ENCODE data around the gene TAL2. TPM values are rescaled to one million over a fixed set of nuclear protein-coding genes. Genes with fewer than 3 reads are reported as not detected.
"Not testable (repeated sequence)": the region's sequence is repeated elsewhere in the genome, so short reads cannot be mapped to it uniquely, and the experiment has no call there.

TAL2 gene
- total RNA-seq, 4 donors from 2014 or later = 3.7 TPM; not detected in 3

DNA sequence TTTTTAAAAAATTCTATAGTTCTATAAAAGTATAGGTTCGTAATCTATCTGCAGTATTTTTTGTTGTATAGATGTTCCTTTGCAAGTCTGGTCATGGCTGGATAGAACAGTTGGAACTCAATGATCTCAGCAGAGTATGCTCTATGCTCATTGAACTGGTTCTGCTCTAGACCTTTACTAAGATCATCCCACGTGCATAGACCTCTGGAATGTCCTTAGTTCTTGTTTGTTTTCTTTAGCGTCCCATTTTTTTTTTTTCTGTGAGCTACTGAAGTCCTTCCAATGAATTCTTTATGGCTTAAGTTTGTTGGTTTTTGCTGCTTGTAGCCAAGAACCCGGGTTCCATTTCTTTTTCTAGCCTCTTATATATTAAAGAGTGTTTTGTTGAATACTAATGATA is 35.6 kb downstream of the TAL2 start:
- no peak for TF ChIP-seq CTCF (IDR thresholded peaks at IDR 0.05)
- TF ChIP-seq POLR2A (IDR thresholded peaks at IDR 0.05) = no peak
- TF ChIP-seq EP300 (IDR thresholded peaks at IDR 0.05) = no peak
- Histone ChIP-seq H3K4me3 (no peak overlapping the region), H3K27me3 (peaks cover 0 to 7% of the 10 kb centered on the region in 2 donors), H3K9me3 (no peaks in the 10 kb centered on the region), H3K36me3 (no peaks in the 10 kb centered on the region), H3K27ac (no peak overlapping the region), H3K4me1 (peaks cover 0 to 20% (median 4%) of the 10 kb centered on the region in 4 donors)
- 59 to 67% methylated on average over 4 of the region's 4 CpGs for WGBS, 2 donors
- DNase-seq (ENCODE audit: low spot score in 2 of 2) = no peak

DNA sequence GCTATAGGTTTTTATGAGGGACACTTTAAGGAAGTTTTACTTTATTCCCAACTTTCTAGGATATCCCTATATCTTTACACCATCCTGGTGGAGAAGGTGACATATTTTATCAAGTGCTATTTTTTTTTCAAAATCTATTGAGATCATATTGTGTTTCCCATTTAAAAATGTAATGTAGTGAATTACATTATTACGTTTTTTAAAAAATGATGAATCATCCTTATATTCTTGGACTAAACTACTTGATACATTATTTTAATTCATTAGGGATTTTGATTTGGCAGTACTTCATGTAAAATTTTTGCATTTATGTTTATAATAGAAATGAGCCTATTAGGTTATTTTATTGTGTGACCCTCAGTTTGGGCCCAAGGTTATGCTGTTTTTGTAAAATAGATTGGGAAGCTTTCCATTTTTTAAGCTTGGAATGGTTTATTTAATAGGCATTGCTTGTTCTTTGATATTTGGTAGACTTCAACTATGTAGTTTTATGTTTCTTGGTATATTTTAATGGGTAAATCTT is 36.2 kb downstream of the TAL2 start:
- TF ChIP-seq EP300 (IDR thresholded peaks at IDR 0.05) = no peak
- TF ChIP-seq POLR2A (IDR thresholded peaks at IDR 0.05) = no peak
- H3K27me3 ChIP-seq = peaks cover 0 to 5% of the 10 kb centered on the region in 2 donors
- H3K36me3 ChIP-seq = no peaks in the 10 kb centered on the region
- H3K27ac ChIP-seq = no peak overlapping the region
- no peak for DNase-seq (ENCODE audit: low spot score in 2 of 2)
- H3K4me3 ChIP-seq = no peak overlapping the region
- no peaks in the 10 kb centered on the region for H3K9me3 ChIP-seq
- H3K4me1 ChIP-seq = peaks cover 0 to 17% (median 4%) of the 10 kb centered on the region in 4 donors
- 84 to 85% methylated on average over 1 of the region's 1 CpG for WGBS, 2 donors

- no peak for DNase-seq (ENCODE audit: low spot score in 2 of 2)
- Histone ChIP-seq H3K4me3 (no peak overlapping the region), H3K27ac (no peak overlapping the region), H3K36me3 (no peaks in the 10 kb centered on the region), H3K4me1 (peaks cover 0 to 3% (median 1%) of the 10 kb centered on the region in 4 donors), H3K27me3 (no peaks in the 10 kb centered on the region), H3K9me3 (no peaks in the 10 kb centered on the region)
- TF ChIP-seq POLR2A (IDR thresholded peaks at IDR 0.05) (no peak), CTCF (IDR thresholded peaks at IDR 0.05) (no peak), EP300 (IDR thresholded peaks at IDR 0.05) (no peak)
- WGBS, 2 donors = 61 to 68% methylated on average over 1 of the region's 1 CpG
These were observed 38.4 kb downstream of the TAL2 start for GRCh38 chr9:105700668-105701067.

GRCh38 chr9:105701145-105701544 is 38.9 kb downstream of the TAL2 start:
- no peak for DNase-seq (ENCODE audit: low spot score in 2 of 2)
- Histone ChIP-seq H3K27me3 (no peaks in the 10 kb centered on the region), H3K4me3 (no peak overlapping the region), H3K9me3 (no peaks in the 10 kb centered on the region), H3K4me1 (no peaks in the 10 kb centered on the region), H3K36me3 (no peaks in the 10 kb centered on the region), H3K27ac (no peak overlapping the region)
- WGBS, 2 donors = 82 to 83% methylated on average over 2 of the region's 2 CpGs
- no peak for TF ChIP-seq CTCF (IDR thresholded peaks at IDR 0.05)
- no peak for TF ChIP-seq POLR2A (IDR thresholded peaks at IDR 0.05)
- TF ChIP-seq EP300 (IDR thresholded peaks at IDR 0.05) = no peak

DNA sequence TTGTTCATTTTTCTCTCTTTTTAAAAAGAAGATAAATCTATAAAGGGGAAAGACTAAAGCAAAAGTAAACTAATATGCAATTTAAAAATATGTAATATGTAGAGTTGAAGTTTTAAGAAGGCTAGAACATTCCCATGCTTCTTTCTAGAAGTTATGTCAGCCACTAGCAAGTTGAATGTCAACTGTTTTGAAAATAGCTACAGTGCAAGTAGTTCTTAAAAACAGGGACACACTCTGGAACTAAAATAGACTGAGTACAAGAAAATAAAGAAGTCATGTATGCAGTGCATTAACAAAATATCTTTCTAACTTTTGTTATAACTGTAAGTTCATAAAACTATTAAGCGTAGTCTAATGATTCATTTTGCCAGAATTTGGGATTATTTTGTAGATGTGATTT is 40.0 kb downstream of the TAL2 start:
- no peak overlapping the region for H3K27ac ChIP-seq
- 48 to 93% methylated on average over 1 of the region's 1 CpG for WGBS, 2 donors
- no peak for DNase-seq (ENCODE audit: low spot score in 2 of 2)
- no peaks in the 10 kb centered on the region for H3K27me3 ChIP-seq
- TF ChIP-seq EP300 (IDR thresholded peaks at IDR 0.05) = no peak
- no peak for TF ChIP-seq POLR2A (IDR thresholded peaks at IDR 0.05)
- TF ChIP-seq CTCF (IDR thresholded peaks at IDR 0.05) = no peak
- H3K36me3 ChIP-seq = no peaks in the 10 kb centered on the region
- no peaks in the 10 kb centered on the region for H3K9me3 ChIP-seq
- H3K4me1 ChIP-seq = no peaks in the 10 kb centered on the region
- H3K4me3 ChIP-seq = no peak overlapping the region

- H3K27me3 ChIP-seq; H3K36me3 ChIP-seq; H3K4me1 ChIP-seq; H3K9me3 ChIP-seq; H3K4me3 ChIP-seq; DNase-seq (ENCODE audit: low spot score in 2 of 2); H3K27ac ChIP-seq: not testable (repeated sequence)
- 96% methylated on average over 4 of the region's 4 CpGs for WGBS, 2 donors
These were observed 41.4 kb downstream of the TAL2 start for GRCh38 chr9:105703638-105704037.

All from tibial nerve (tissue), 4 donors.